Lower leg skin (tissue), 4 donors: Measurements from ENCODE around the gene MAGEL2. TPM values are rescaled to one million over a fixed set of nuclear protein-coding genes. Genes with fewer than 3 reads are reported as not detected.
A peak's percentile ranks its signal among the peaks of the same experiment; 100 is the strongest.

ENCODE experiments used
- DNase-seq, 2 donors: peaks; one replicate each; pipeline ENCODE4 v3.0.0-alpha.2; 2019; ENCODE audit warnings: low spot score in 2 of 2
- H3K4me3 ChIP-seq: fragments of 200-600 bp; sonication (generic); 2 replicates; pipeline ENCODE4 v1.5.1; 2017; ENCODE audit warnings: mild to moderate bottlenecking, low read depth; ENCODE audit not compliant: poor library complexity, severe bottlenecking
- CTCF ChIP-seq, 3 donors: fragments of 450-650 bp; IDR thresholded peaks; one replicate each; pipeline ENCODE4 v1.5.1; 2016; ENCODE audit warnings: antibody characterized with exemption in 3 of 3, mild to moderate bottlenecking in 3 of 3, moderate library complexity in 2 of 3
- POLR2A ChIP-seq, 2 donors: fragments of 450-650 bp; IDR thresholded peaks; one replicate each; pipeline ENCODE4 v1.6.1; 2016 to 2017; ENCODE audit warnings: antibody characterized with exemption in 2 of 2, mild to moderate bottlenecking in 1 of 2, moderate library complexity in 1 of 2
- WGBS, 2 donors: methylation state at CpG; one replicate each; pipeline ENCODE4 v1.1.5; 2018; 5-methylcytosine and 5-hydroxymethylcytosine counted together
- intact Hi-C: fragments of 100-400 bp; cut with DNase I; formaldehyde crosslinking; loops from one replicate; pipeline ENCODE4 v1.15.0; 2023; ENCODE audit warnings: low total_unique reads
- total RNA-seq, 4 donors: library from RNA; depleted of rRNA; stranded (reverse); fragments of >200 nt; gene quantifications; one replicate each; pipeline ENCODE4 v1.1.0, GENCODE V29; 2016

MAGEL2 gene
- total RNA-seq, 4 donors from 2014 or later = 0.06 TPM; not detected in 3

- TF ChIP-seq CTCF (IDR thresholded peaks at IDR 0.05) (peak in 1 of 3 donors; percentile 37), POLR2A (IDR thresholded peaks at IDR 0.05) (no peak)
- H3K4me3 ChIP-seq = no peak overlapping the region
- 18 to 29% methylated on average over 13 of the region's 13 CpGs for WGBS, 2 donors
- peak in 1 of 2 donors; percentile 17 for DNase-seq
- intact Hi-C loops = loop anchor here (10.0 kb wide), 2 partner anchors 138 to 1862 kb away; no protein-coding TSS in a partner anchor
Observed at GRCh38 chr15:23642413-23643044, 5.1 kb downstream of the MAGEL2 start.

GRCh38 chr15:23634181-23634580 lies 13.5 kb downstream of the MAGEL2 start:
- DNase-seq = no peak
- WGBS, 2 donors = 70 to 75% methylated on average over 8 of the region's 8 CpGs
- TF ChIP-seq POLR2A (IDR thresholded peaks at IDR 0.05) (no peak), CTCF (IDR thresholded peaks at IDR 0.05) (no peak)
- no peak overlapping the region for H3K4me3 ChIP-seq
- intact Hi-C loops = no loop called here

GRCh38 chr15:23629234-23629805 lies 18.3 kb downstream of the MAGEL2 start:
- TF ChIP-seq CTCF (IDR thresholded peaks at IDR 0.05) (no peak), POLR2A (IDR thresholded peaks at IDR 0.05) (no peak)
- intact Hi-C loops = no loop called here
- WGBS, 2 donors = 24 to 27% methylated on average over 4 of the region's 4 CpGs
- no peak for DNase-seq
- H3K4me3 ChIP-seq = no peak overlapping the region

- intact Hi-C loops = no loop called here
- 49 to 51% methylated on average over 13 of the region's 13 CpGs for WGBS, 2 donors
- TF ChIP-seq CTCF (IDR thresholded peaks at IDR 0.05) (no peak), POLR2A (IDR thresholded peaks at IDR 0.05) (no peak)
- DNase-seq = no peak
- no peak overlapping the region for H3K4me3 ChIP-seq
Observed at GRCh38 chr15:23628612-23629233, 18.9 kb downstream of the MAGEL2 start.

- 65 to 69% methylated on average over 10 of the region's 10 CpGs for WGBS, 2 donors
- H3K4me3 ChIP-seq = no peak overlapping the region
- TF ChIP-seq CTCF (IDR thresholded peaks at IDR 0.05) (no peak), POLR2A (IDR thresholded peaks at IDR 0.05) (no peak)
- DNase-seq = no peak
- intact Hi-C loops = no loop called here
Observed at GRCh38 chr15:23616536-23616935, 31.1 kb downstream of the MAGEL2 start.
